Astrocyte (in vitro differentiated cells and primary cell): Measurements from ENCODE around the gene DYSF. TPM values are rescaled to one million over a fixed set of nuclear protein-coding genes. Genes with fewer than 3 reads are reported as not detected.

Experiments
- DNase-seq: peaks from one replicate; pipeline ENCODE4 v3.0.0-alpha.2; 2010; ENCODE audit warnings: low read depth
- FAIRE-seq: peaks from 2 replicates; lab custom pipeline; 2011; peaks lifted over from hg19 to GRCh38; lab: Jason Lieb, UNC
- H2AFZ ChIP-seq: 2 replicates; pipeline ENCODE4 v1.6.0; 2012; ENCODE audit warnings: low read depth, low read length, inconsistent platforms
- H3K27ac ChIP-seq: 2 replicates; pipeline ENCODE4 v1.5.1; 2011; ENCODE audit warnings: low read depth, low read length, inconsistent platforms
- H3K27me3 ChIP-seq: 2 replicates; pipeline ENCODE4 v1.6.0; 2011; ENCODE audit warnings: low read length, inconsistent platforms; ENCODE audit not compliant: insufficient read depth
- H3K36me3 ChIP-seq: 2 replicates; pipeline ENCODE4 v1.5.1; 2011; ENCODE audit warnings: low read length, inconsistent platforms; ENCODE audit not compliant: insufficient read depth
- H3K4me1 ChIP-seq: 2 replicates; pipeline ENCODE4 v1.5.1; 2011; ENCODE audit warnings: low read length, inconsistent platforms; ENCODE audit not compliant: insufficient read depth
- H3K4me2 ChIP-seq: 2 replicates; pipeline ENCODE4 v1.6.0; 2012; ENCODE audit warnings: low read length, inconsistent platforms
- H3K4me3 ChIP-seq: 2 replicates; pipeline ENCODE4 v1.5.1; 2011; ENCODE audit warnings: low read depth, mild to moderate bottlenecking, low read length, inconsistent platforms; ENCODE audit not compliant: insufficient read depth
- H3K79me2 ChIP-seq: 2 replicates; pipeline ENCODE4 v1.6.0; 2012; ENCODE audit warnings: mild to moderate bottlenecking, low read length, inconsistent platforms; ENCODE audit not compliant: insufficient read depth
- H3K9ac ChIP-seq: 2 replicates; pipeline ENCODE4 v1.6.0; 2012; ENCODE audit warnings: mild to moderate bottlenecking, low read length, inconsistent platforms
- H3K9me3 ChIP-seq: 2 replicates; pipeline ENCODE4 v1.5.1; 2012; ENCODE audit warnings: low read depth, mild to moderate bottlenecking, low read length, inconsistent platforms; ENCODE audit not compliant: insufficient read depth
- H4K20me1 ChIP-seq: 2 replicates; pipeline ENCODE4 v1.6.0; 2012; ENCODE audit warnings: low read length, inconsistent platforms; ENCODE audit not compliant: insufficient read depth
- H3K27ac Mint-ChIP-seq: one replicate; pipeline ENCODE4 v1.8.0; 2021; ENCODE audit warnings: mild to moderate bottlenecking, mixed read lengths; ENCODE audit not compliant: unreplicated experiment
- H3K27me3 Mint-ChIP-seq: one replicate; pipeline ENCODE4 v1.8.0; 2021; ENCODE audit warnings: low read depth, mixed read lengths; ENCODE audit not compliant: unreplicated experiment
- H3K36me3 Mint-ChIP-seq: one replicate; pipeline ENCODE4 v1.8.0; 2021; ENCODE audit warnings: low read depth, mixed read lengths; ENCODE audit not compliant: unreplicated experiment
- H3K4me1 Mint-ChIP-seq: one replicate; pipeline ENCODE4 v1.8.0; 2021; ENCODE audit warnings: low read depth, mixed read lengths; ENCODE audit not compliant: unreplicated experiment
- H3K4me3 Mint-ChIP-seq: one replicate; pipeline ENCODE4 v1.8.0; 2021; ENCODE audit warnings: mild to moderate bottlenecking, moderate library complexity, mixed read lengths; ENCODE audit not compliant: unreplicated experiment
- H3K9me3 Mint-ChIP-seq: one replicate; pipeline ENCODE4 v1.8.0; 2021; ENCODE audit warnings: mild to moderate bottlenecking, mixed read lengths; ENCODE audit not compliant: unreplicated experiment
- CTCF ChIP-seq: IDR thresholded peaks from 2 replicates; pipeline ENCODE4 v1.5.1; 2011; ENCODE audit warnings: low read depth, mild to moderate bottlenecking, inconsistent platforms, low read length, moderate library complexity; ENCODE audit not compliant: insufficient read depth
- EZH2 ChIP-seq: IDR thresholded peaks from 2 replicates; pipeline ENCODE4 v1.6.1; 2012; ENCODE audit warnings: mild to moderate bottlenecking, low read length, inconsistent platforms; ENCODE audit not compliant: insufficient read depth
- total RNA-seq: library from RNA; stranded (reverse); gene quantifications from 2 replicates; pipeline ENCODE4 v1.2.1, GENCODE V29; 2021

Gene DYSF
- total RNA-seq, 1 donor from 2014 or later, result 123 TPM

DNA sequence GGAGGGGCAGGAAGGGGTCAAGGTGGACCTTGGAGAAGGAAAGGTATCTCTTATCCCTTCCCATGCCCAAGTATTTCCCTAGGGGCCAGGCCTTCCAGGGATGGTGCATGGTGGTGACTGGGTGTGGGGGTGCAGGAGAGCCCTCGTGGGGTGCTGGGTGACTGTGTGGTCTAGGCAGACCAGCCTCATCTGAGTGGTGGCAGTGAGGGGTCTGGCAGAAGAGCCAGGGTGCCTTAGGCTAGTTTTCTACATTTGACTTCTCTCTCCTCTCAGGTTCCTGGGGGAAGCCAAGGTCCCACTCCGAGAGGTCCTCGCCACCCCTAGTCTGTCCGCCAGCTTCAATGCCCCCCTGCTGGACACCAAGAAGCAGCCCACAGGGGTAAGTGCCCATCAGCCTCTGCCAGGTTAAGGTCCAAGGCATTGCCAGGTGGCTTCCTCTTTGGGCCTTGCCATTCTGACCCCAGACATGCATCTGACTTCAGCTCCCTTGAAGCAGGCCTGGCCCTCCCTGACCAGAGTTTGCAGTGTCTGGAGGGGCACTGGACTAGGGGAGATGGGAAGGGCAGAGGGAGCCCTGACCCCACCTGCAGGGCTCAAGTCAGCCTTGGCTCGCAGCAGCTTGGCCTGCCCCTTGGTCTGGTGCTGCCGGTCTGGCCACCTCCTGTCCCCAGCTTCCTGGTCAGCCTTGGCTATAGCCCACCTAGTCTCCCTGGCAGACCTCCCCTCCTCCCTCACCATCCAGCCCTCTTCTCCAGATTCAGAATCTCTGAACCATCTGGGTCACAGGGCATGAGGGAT, 49.8 kb downstream of the DYSF start:
- H3K4me3 Mint-ChIP-seq, result no peak overlapping the region
- peaks cover 47% of the 10 kb centered on the region for H3K4me1 Mint-ChIP-seq
- Histone ChIP-seq H2AFZ (peak overlapping the region; percentile 22), H3K4me3 (no peak overlapping the region), H3K4me1 (peaks cover 24% of the 10 kb centered on the region), H3K27ac (no peak overlapping the region), H3K9ac (no peak overlapping the region), H3K9me3 (no peaks in the 10 kb centered on the region), H3K36me3 (no peaks in the 10 kb centered on the region), H4K20me1 (no peaks in the 10 kb centered on the region), H3K27me3 (no peaks in the 10 kb centered on the region), H3K4me2 (no peak overlapping the region), H3K79me2 (no peaks in the 10 kb centered on the region)
- peaks cover 27% of the 10 kb centered on the region for H3K36me3 Mint-ChIP-seq
- H3K9me3 Mint-ChIP-seq, result no peaks in the 10 kb centered on the region
- no peak for FAIRE-seq
- peaks cover 2% of the 10 kb centered on the region for H3K27me3 Mint-ChIP-seq
- DNase-seq, result no peak
- H3K27ac Mint-ChIP-seq, result peak overlapping the region; percentile 84
- TF ChIP-seq CTCF (no peak), EZH2 (no peak)

DNA sequence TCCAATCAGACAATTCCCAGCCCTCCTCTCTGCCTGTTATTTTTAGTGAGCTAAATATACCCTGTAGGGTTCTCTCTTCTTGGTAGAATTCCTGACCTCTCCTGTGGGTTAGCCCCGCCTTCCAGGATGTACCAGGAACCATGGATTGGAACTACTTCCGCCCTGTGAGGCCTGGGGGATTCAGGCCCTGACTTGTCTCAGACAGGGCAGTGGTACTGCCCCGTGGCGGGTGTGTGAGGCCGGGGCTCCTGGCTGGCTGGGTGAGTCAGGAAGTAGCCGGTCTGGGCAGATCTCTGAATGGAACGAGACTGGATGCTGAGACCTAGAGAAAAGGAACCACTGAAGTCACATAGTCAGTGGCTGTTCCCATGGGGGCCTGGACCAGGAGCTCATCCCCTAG, 50.5 kb downstream of the DYSF start:
- peak overlapping the region; percentile 78 for H3K27ac Mint-ChIP-seq
- no peak for FAIRE-seq

More for the DNA sequence above, 50.5 kb downstream of the DYSF start:
- no peak overlapping the region for H3K9ac ChIP-seq
- no peak overlapping the region for H3K4me2 ChIP-seq
- no peak overlapping the region for H3K4me3 Mint-ChIP-seq
- TF ChIP-seq EZH2 (no peak), CTCF (no peak)
- peaks cover 19% of the 10 kb centered on the region for H3K4me1 ChIP-seq
- no peak for DNase-seq
- H3K27me3 Mint-ChIP-seq, result peaks cover 2% of the 10 kb centered on the region
- H3K4me1 Mint-ChIP-seq, result peaks cover 41% of the 10 kb centered on the region
- no peaks in the 10 kb centered on the region for H4K20me1 ChIP-seq
- H3K36me3 ChIP-seq, result no peaks in the 10 kb centered on the region
- no peaks in the 10 kb centered on the region for H3K27me3 ChIP-seq
- H3K4me3 ChIP-seq, result no peak overlapping the region
- H3K79me2 ChIP-seq, result no peaks in the 10 kb centered on the region
- peaks cover 33% of the 10 kb centered on the region for H3K36me3 Mint-ChIP-seq
- H3K9me3 Mint-ChIP-seq, result no peaks in the 10 kb centered on the region
- no peak overlapping the region for H3K27ac ChIP-seq
- H3K9me3 ChIP-seq, result no peaks in the 10 kb centered on the region
- H2AFZ ChIP-seq, result peak overlapping the region; percentile 22
